ENCODE measurements around the gene C2orf68. TPM values are rescaled to one million over a fixed set of nuclear protein-coding genes. Genes with fewer than 3 reads are reported as not detected.

C2orf68 gene
- total RNA-seq, 2 experiments from 2014 or later, result 86.2 to 86.7 TPM

- H3K4me2 ChIP-seq (ENCODE audit: low read length), result no peak overlapping the region
- H3K79me2 ChIP-seq (ENCODE audit: insufficient read depth, low read depth, low read length), result peaks cover 16% of the 10 kb centered on the region; the same call in 1 of the 2 replicates
- ChIA-PET POLR2A (interaction anchor here (0.8 kb wide), 1 partner anchor 13 kb away, joined by 3 read pairs; no protein-coding TSS in a partner anchor), CTCF (ENCODE audit: unreplicated experiment) (no interaction called here)
- peaks cover 49% of the 10 kb centered on the region for H3K36me3 ChIP-seq (ENCODE audit: insufficient read depth, low read length)
- H3K9me2 ChIP-seq (ENCODE audit: insufficient read depth, low read length), result no peaks in the 10 kb centered on the region
- BruUV-seq (replicated peaks), result no TSS peak
- intact Hi-C loops (cut with micrococcal nuclease; ENCODE audit: unreplicated experiment), result no loop called here
- no peak overlapping the region for H3K4me3 ChIP-seq (ENCODE audit: low read depth, low read length, poor library complexity, severe bottlenecking)
- no peak for TF ChIP-seq CTCF (conservative IDR thresholded peaks at IDR 0.05; ENCODE audit: low read length)
- no peak for TF ChIP-seq EZH2phosphoT487 (IDR thresholded peaks at IDR 0.05; ENCODE audit: borderline replicate concordance, low read depth, low read length)
- no peaks in the 10 kb centered on the region for H4K20me1 ChIP-seq (ENCODE audit: insufficient read depth, low read length)
- H3K27ac ChIP-seq (ENCODE audit: low read depth, low read length, poor library complexity, severe bottlenecking), result no peak overlapping the region
- H2AFZ ChIP-seq (ENCODE audit: low read length), result no peak overlapping the region
- peaks cover 27% of the 10 kb centered on the region for H3K4me1 ChIP-seq (ENCODE audit: insufficient read depth, low read length, poor library complexity, severe bottlenecking)
- H3K9me3 ChIP-seq (ENCODE audit: low read length), result no peaks in the 10 kb centered on the region
- DNase-seq (ENCODE audit: low spot score), result no peak
Observed at GRCh38 chr2:85583667-85584353, 28.1 kb downstream of the C2orf68 start.

DNA sequence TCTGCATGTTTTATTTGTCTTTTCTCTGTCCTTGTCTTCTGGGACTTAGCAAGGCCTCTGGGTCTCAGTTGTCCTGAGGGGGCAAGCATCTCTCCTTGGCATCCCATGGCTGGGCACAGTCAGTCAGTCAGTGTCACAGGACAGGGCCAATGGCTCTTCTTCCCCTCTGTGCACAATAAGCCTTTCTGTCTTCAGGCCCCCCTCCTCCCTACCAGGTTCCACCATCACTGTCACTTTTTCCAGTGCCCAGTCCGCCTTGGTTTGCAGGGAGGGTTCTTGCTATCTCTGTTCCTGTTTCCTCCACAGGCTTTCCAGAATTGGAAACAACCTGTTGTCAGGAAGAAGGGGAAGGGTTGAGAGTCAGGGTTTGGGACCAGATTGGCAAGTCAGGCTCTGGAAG, 29.4 kb downstream of the C2orf68 start:
- H4K20me1 ChIP-seq (ENCODE audit: insufficient read depth, low read length), result no peaks in the 10 kb centered on the region
- peaks cover 27% of the 10 kb centered on the region for H3K4me1 ChIP-seq (ENCODE audit: insufficient read depth, low read length, poor library complexity, severe bottlenecking)
- no TSS peak for BruUV-seq (replicated peaks)
- no peaks in the 10 kb centered on the region for H3K9me2 ChIP-seq (ENCODE audit: insufficient read depth, low read length)
- H3K79me2 ChIP-seq (ENCODE audit: insufficient read depth, low read depth, low read length), result peaks cover 29% of the 10 kb centered on the region; the same call in 1 of the 2 replicates
- intact Hi-C loops (cut with micrococcal nuclease; ENCODE audit: unreplicated experiment), result no loop called here
- no peak overlapping the region for H2AFZ ChIP-seq (ENCODE audit: low read length)
- no peak overlapping the region for H3K4me2 ChIP-seq (ENCODE audit: low read length)
- POLR2A ChIA-PET, result no interaction called here
- no peak for DNase-seq (ENCODE audit: low spot score)
- no peak overlapping the region for H3K4me3 ChIP-seq (ENCODE audit: low read depth, low read length, poor library complexity, severe bottlenecking)
- H3K27ac ChIP-seq (ENCODE audit: low read depth, low read length, poor library complexity, severe bottlenecking), result no peak overlapping the region
- TF ChIP-seq CTCF (conservative IDR thresholded peaks at IDR 0.05; ENCODE audit: low read length) (no peak), EZH2phosphoT487 (IDR thresholded peaks at IDR 0.05; ENCODE audit: borderline replicate concordance, low read depth, low read length) (no peak)
- peaks cover 49% of the 10 kb centered on the region for H3K36me3 ChIP-seq (ENCODE audit: insufficient read depth, low read length)
- CTCF ChIA-PET (ENCODE audit: unreplicated experiment), result no interaction called here
- no peaks in the 10 kb centered on the region for H3K9me3 ChIP-seq (ENCODE audit: low read length)

- Histone ChIP-seq H3K27ac (ENCODE audit: low read depth, low read length, poor library complexity, severe bottlenecking) (no peak overlapping the region), H3K9me2 (ENCODE audit: insufficient read depth, low read length) (no peaks in the 10 kb centered on the region), H3K4me3 (ENCODE audit: low read depth, low read length, poor library complexity, severe bottlenecking) (peak overlapping the region; percentile 83), H3K9me3 (ENCODE audit: low read length) (no peaks in the 10 kb centered on the region), H2AFZ (ENCODE audit: low read length) (no peak overlapping the region), H3K79me2 (ENCODE audit: insufficient read depth, low read depth, low read length) (peaks cover 29% of the 10 kb centered on the region; the same call in 1 of the 2 replicates), H3K4me1 (ENCODE audit: insufficient read depth, low read length, poor library complexity, severe bottlenecking) (peaks cover 30% of the 10 kb centered on the region), H3K4me2 (ENCODE audit: low read length) (peak overlapping the region; percentile 95), H4K20me1 (ENCODE audit: insufficient read depth, low read length) (no peaks in the 10 kb centered on the region), H3K36me3 (ENCODE audit: insufficient read depth, low read length) (peaks cover 46% of the 10 kb centered on the region)
- no peak for DNase-seq (ENCODE audit: low spot score)
- ChIA-PET POLR2A (interaction anchor here (0.6 to 4.9 kb wide), 6 partner anchors 10 to 24 kb away, joined by 3 to 34 read pairs (median 4); partner anchors contain the start of gene RNF181), CTCF (ENCODE audit: unreplicated experiment) (no interaction called here)
- TF ChIP-seq CTCF (conservative IDR thresholded peaks at IDR 0.05; ENCODE audit: low read length) (no peak), EZH2phosphoT487 (IDR thresholded peaks at IDR 0.05; ENCODE audit: borderline replicate concordance, low read depth, low read length) (no peak)
- no TSS peak for BruUV-seq (replicated peaks)
- intact Hi-C loops (cut with micrococcal nuclease; ENCODE audit: unreplicated experiment), result no loop called here
Observed at GRCh38 chr2:85580206-85580605, 31.7 kb downstream of the C2orf68 start.
